HG03520 (cell line): ENCODE data around the gene CNTNAP2.

Experiments used
- ATAC-seq: cut with Tn5 transposase; IDR thresholded peaks from one replicate; pipeline ENCODE4 v1.9.1; 2021; ENCODE audit warnings: mild to moderate bottlenecking, moderate library complexity; ENCODE audit not compliant: unreplicated experiment

The CNTNAP2 gene

DNA sequence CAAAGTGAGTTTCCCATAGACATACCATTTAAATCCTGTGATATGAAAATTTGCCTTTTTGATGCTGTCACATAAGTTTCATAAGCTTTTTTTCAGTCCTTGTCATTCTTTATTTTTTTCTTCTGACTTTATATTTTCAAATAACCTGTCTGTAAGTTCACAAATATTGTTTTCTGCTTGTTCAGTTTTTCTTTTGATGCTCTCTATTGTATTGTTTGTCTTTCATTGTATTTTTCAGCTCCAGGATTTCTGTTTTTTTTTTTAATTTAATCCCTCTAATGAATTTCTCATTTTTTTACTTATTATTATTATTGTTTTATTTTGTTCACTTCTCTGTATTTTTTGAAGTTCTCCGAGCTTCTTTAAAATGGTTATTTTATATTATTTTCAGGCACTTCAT is 623.4 kb downstream of the CNTNAP2 start:
- ATAC-seq, result no peak

DNA sequence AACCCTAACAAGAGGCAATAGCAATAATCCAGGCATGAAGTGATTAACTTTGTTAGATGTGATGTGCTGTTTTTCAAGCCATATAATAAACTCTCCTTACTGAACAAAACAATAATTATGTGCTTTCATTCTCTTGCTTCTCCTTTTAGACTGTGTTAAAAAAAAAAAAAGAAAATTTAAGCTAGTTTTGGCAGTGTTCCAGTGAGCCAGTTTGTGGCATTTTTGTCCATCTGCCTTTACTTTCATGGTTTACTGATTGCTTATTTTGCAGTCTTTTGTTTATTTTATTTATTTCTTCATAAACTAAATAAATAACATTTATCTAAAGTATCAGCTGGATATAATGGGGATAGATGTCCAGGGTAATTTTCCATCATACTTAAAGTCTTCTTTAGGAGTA is 625.3 kb downstream of the CNTNAP2 start:
- ATAC-seq, result no peak

DNA sequence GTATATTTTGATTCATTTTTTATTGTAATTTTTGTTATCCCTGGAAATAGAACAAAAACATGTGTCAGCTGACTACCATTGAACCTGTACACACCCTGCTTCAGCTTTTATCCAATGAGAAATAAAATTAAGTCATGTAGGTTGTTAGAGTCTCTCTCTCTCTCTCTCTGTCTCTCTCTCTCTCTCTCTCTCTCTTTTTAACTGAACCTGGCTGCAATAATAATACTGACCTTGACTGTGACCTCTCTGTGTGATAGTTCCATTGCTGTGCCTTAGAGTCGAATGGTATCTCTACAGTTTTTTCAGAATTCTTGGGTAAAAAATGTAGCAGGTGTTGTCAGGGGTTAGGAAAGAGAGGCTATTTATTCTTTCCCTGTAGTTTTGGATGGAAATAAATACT is 637.8 kb downstream of the CNTNAP2 start:
- ATAC-seq, result no peak

DNA sequence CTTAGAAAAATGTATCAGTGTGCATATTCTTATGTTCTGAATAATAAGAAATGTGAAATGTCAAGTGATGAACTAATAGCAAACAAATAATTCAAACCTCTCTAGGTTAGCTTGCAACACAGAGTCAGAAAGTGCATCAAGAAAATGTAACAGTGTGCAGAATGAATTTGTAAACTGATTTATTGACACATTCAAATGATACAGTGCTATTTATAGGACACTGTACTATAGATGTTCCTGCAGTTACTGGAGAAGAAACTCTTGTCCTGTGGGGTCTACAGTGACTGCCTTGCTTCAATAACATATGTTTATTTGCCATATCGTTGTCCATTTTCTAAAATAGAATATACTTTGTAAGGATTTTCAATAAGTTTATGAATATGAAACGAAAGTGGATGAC is 639.0 kb downstream of the CNTNAP2 start:
- ATAC-seq, result no peak

GRCh38 chr7:146764458-146764857 is 647.9 kb downstream of the CNTNAP2 start:
- no peak for ATAC-seq

GRCh38 chr7:146768957-146769356 is 652.4 kb downstream of the CNTNAP2 start:
- no peak for ATAC-seq

DNA sequence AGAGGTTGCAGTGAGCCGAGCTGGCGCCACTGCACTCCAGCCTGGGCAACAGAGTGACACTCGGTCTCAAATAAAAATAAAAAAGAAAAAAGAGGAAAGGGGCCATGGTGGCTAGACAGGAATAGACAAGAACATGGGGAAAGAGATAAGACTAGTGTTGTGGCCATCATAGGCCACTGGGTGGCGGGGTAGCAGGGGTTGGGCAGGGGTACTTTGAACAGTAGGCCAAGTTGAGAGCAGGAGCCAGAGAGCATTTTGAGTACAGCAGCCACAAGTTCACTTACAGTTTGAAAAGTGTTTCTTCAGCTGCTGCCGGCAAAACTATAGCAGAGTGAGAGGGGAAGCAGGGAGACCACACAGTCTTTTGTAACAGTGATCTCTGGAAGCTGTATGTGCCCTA is 656.0 kb downstream of the CNTNAP2 start:
- no peak for ATAC-seq

- no peak for ATAC-seq
Measured at GRCh38 chr7:146773506-146773905, 656.9 kb downstream of the CNTNAP2 start.

- no peak for ATAC-seq
Measured at GRCh38 chr7:146781352-146782116, 664.9 kb downstream of the CNTNAP2 start.

DNA sequence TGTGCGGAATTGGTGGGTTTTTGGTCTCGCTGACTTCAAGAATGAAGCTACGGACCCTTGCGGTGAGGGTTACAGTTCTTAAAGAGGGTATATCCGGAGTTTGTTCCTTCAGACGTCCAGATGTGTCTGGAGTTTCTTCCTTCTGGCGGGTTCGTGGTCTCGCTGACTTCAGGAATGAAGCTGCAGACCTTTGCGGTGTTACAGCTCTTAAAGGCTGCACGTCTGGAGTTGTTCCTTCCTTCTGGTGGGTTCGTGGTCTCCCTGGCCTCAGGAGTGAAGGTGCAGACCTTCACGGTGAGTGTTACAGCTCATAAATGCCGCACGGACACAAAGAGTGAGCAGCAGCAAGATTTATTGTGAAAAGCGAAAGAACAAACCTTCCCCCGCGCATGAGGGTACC is 670.7 kb downstream of the CNTNAP2 start:
- ATAC-seq, result no peak

DNA sequence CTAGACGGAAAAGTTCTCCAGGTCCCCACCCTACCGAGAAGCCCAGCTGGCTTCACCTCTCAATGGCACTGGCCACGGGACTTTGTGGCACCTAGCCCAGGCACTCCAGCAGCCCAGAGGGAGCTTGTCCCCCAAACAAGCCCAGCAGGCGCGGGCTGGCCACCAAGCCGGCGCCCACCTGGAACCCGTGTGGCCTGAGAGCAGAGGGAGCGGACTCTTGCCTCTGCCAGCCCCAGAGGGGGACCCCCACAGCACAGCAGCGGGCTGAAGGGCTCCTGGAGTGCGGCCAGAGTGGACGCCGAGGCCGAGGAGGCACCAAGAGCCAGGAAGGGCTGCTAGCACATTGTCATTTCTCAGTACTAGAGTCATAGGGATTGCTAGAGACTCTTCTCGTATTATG is 671.4 kb downstream of the CNTNAP2 start:
- no peak for ATAC-seq

GRCh38 chr7:146791344-146792285 is 675.0 kb downstream of the CNTNAP2 start:
- ATAC-seq, result no peak

DNA sequence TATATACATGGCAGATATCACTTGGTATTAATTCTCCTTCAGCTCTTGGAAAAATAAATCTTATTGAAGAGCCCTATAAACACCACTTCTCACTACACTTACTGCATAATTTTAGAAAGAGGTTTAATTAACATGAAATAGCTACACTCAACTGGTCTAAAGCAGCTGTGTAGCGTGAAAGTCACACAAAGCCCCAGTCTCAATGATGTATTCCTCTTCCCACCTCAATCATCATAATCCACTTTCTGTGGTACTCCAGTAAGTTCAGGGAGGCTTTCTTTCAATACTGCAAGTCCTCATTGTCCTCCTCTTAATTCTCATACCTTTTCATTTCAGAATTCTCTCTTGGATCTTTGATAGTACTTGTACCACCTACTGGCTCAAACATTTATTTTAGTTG is 688.0 kb downstream of the CNTNAP2 start:
- ATAC-seq, result no peak

GRCh38 chr7:146805082-146805481 is 688.5 kb downstream of the CNTNAP2 start:
- no peak for ATAC-seq

DNA sequence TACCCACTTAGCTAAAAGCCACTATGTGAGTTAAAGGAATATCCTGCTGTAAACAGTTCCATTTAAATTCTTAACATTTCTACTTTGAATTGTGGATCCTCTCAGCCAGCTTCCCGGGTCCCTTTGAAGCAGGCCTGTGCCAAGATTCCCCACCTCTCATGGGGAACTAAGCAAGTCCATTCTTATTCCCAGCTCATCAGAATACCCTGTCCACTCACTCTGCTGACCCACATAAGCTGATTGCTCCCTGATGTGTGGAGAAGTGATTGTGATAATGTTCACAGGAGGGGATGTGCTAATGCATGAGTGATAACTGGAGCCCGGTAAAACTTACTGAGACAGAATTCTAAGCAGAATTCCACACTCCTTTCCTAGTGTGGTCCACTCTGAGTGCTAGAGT is 709.7 kb downstream of the CNTNAP2 start:
- ATAC-seq, result no peak

- no peak for ATAC-seq
Measured at GRCh38 chr7:146830686-146831085, 714.1 kb downstream of the CNTNAP2 start.

GRCh38 chr7:146831875-146832274 is 715.3 kb downstream of the CNTNAP2 start:
- ATAC-seq, result no peak

- no peak for ATAC-seq
Measured at GRCh38 chr7:146844405-146844804, 727.8 kb downstream of the CNTNAP2 start.

GRCh38 chr7:146858690-146859089 is 742.1 kb downstream of the CNTNAP2 start:
- ATAC-seq, result no peak

GRCh38 chr7:146861701-146862100 is 745.1 kb downstream of the CNTNAP2 start:
- no peak for ATAC-seq

- no peak for ATAC-seq
Measured at GRCh38 chr7:146862415-146862814, 745.8 kb downstream of the CNTNAP2 start.

GRCh38 chr7:146864644-146865043 is 748.0 kb downstream of the CNTNAP2 start:
- no peak for ATAC-seq
